Measurements from ENCODE around the gene RBM33. TPM values are rescaled to one million over a fixed set of nuclear protein-coding genes. Genes with fewer than 3 reads are reported as not detected.

RBM33 gene
- total RNA-seq, 1 experiment from 2014 or later: 80.5 TPM

DNA sequence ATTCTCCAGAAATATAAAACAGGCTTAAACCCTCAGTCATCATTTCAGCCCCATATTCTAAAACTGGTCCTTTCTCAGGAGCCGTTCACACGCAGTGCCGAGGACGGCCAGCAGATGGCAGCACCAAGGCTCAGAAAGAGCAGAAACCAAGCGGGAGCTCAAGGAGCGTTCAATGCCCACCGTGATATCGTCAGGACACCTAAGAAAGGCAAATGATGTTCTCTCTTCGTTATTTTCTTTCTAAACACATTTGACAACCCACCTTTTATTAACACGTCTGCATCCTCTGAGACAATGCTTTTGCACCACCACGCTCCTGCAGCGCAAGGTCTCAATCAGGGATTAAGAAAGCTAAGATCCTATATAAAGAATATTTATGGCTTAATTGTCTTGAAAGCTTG lies 45.7 kb upstream of the RBM33 start:
- no peaks in the 10 kb centered on the region for H3K9me3 Mint-ChIP-seq (ENCODE audit: unreplicated experiment)
- TF ChIP-seq, protein P1, sequence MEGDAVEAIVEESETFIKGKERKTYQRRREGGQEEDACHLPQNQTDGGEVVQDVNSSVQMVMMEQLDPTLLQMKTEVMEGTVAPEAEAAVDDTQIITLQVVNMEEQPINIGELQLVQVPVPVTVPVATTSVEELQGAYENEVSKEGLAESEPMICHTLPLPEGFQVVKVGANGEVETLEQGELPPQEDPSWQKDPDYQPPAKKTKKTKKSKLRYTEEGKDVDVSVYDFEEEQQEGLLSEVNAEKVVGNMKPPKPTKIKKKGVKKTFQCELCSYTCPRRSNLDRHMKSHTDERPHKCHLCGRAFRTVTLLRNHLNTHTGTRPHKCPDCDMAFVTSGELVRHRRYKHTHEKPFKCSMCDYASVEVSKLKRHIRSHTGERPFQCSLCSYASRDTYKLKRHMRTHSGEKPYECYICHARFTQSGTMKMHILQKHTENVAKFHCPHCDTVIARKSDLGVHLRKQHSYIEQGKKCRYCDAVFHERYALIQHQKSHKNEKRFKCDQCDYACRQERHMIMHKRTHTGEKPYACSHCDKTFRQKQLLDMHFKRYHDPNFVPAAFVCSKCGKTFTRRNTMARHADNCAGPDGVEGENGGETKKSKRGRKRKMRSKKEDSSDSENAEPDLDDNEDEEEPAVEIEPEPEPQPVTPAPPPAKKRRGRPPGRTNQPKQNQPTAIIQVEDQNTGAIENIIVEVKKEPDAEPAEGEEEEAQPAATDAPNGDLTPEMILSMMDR (IDR thresholded peaks at IDR 0.05; ENCODE audit: unreplicated experiment): peak; percentile 93
- no peak overlapping the region for H3K4me3 Mint-ChIP-seq (ENCODE audit: unreplicated experiment)
- no TSS peak for BruUV-seq (replicated peaks)
- peaks cover 19% of the 10 kb centered on the region for H3K4me1 Mint-ChIP-seq (ENCODE audit: insufficient read depth, unreplicated experiment)
- CTCF ChIA-PET: interaction anchor here (0.6 to 6.8 kb wide), 65 partner anchors 8 to 1567 kb away, joined by 3 to 74 read pairs (median 4); partner anchors contain the start of genes CNPY1 and RNF32
- DNase-seq (ENCODE audit: unreplicated experiment): peak; percentile 73
- intact Hi-C loops (cut with micrococcal nuclease): loop anchor here (1.0 to 10.0 kb wide), 5 partner anchors 48 to 672 kb away; no protein-coding TSS in a partner anchor
- POLR2A ChIA-PET: interaction anchor here (0.6 to 1.2 kb wide), 8 partner anchors 31 to 169 kb away, joined by 3 to 5 read pairs (median 3); partner anchors contain the start of gene RBM33
- H3K36me3 Mint-ChIP-seq (ENCODE audit: insufficient read depth, unreplicated experiment): no peaks in the 10 kb centered on the region
- H3K27ac Mint-ChIP-seq (ENCODE audit: low read depth, unreplicated experiment): no peak overlapping the region
- peaks cover 37% of the 10 kb centered on the region for H3K27me3 Mint-ChIP-seq (ENCODE audit: insufficient read depth, unreplicated experiment)

DNA sequence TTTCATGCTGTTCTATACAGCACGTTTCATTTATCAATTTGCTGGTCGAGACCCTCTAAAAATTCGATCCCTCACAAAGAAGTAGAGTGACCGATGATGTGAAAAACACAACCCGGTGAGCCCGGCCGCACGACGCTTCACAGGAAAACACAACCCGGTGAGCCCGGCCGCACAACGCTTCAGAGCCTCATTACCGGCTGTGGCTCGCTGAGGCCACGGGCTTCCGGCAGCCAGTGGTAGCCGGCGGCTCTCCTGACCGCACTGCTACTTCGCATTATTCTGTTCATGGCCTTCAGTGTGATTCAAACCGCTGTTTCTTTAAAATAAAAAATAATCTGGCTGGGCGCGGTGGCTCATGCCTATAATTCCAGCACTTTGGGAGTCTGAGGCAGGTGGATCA lies 42.3 kb upstream of the RBM33 start:
- H3K36me3 Mint-ChIP-seq (ENCODE audit: insufficient read depth, unreplicated experiment): no peaks in the 10 kb centered on the region
- H3K4me1 Mint-ChIP-seq (ENCODE audit: insufficient read depth, unreplicated experiment): peaks cover 9% of the 10 kb centered on the region
- DNase-seq (ENCODE audit: unreplicated experiment): no peak
- TF ChIP-seq, protein P1 (IDR thresholded peaks at IDR 0.05; ENCODE audit: unreplicated experiment): no peak
- no peak overlapping the region for H3K27ac Mint-ChIP-seq (ENCODE audit: low read depth, unreplicated experiment)
- intact Hi-C loops (cut with micrococcal nuclease): no loop called here
- H3K4me3 Mint-ChIP-seq (ENCODE audit: unreplicated experiment): no peak overlapping the region
- no TSS peak for BruUV-seq (replicated peaks)
- H3K27me3 Mint-ChIP-seq (ENCODE audit: insufficient read depth, unreplicated experiment): peaks cover 37% of the 10 kb centered on the region
- no peaks in the 10 kb centered on the region for H3K9me3 Mint-ChIP-seq (ENCODE audit: unreplicated experiment)
- ChIA-PET CTCF (interaction anchor here (0.7 kb wide), 1 partner anchor 42 kb away, joined by 3 read pairs; no protein-coding TSS in a partner anchor), POLR2A (no interaction called here)

DNA sequence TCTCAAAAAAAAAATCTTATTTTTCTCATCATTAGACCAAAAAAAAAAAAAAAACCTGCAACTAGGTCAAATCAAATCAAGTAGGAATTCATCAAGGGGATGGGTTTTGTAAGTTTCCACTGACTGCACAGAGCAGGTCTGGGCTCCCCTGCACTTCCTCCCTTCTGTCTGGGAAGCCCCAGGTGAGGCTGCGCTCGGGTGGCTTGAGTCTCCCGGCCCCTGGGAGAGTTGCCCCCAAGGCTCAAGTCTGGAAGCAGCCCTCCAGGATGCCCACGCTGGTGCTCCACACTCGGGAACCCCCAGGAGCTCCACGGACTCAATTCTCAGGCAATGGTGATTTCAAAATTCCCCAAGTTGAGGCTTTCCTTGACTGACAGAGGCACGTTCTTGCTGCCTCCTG lies 41.7 kb upstream of the RBM33 start:
- TF ChIP-seq, protein P1 (IDR thresholded peaks at IDR 0.05; ENCODE audit: unreplicated experiment): no peak
- intact Hi-C loops (cut with micrococcal nuclease): no loop called here
- Mint-ChIP-seq H3K27ac (ENCODE audit: low read depth, unreplicated experiment) (no peak overlapping the region), H3K9me3 (ENCODE audit: unreplicated experiment) (no peaks in the 10 kb centered on the region), H3K4me1 (ENCODE audit: insufficient read depth, unreplicated experiment) (peaks cover 9% of the 10 kb centered on the region), H3K36me3 (ENCODE audit: insufficient read depth, unreplicated experiment) (no peaks in the 10 kb centered on the region), H3K27me3 (ENCODE audit: insufficient read depth, unreplicated experiment) (peaks cover 37% of the 10 kb centered on the region), H3K4me3 (ENCODE audit: unreplicated experiment) (no peak overlapping the region)
- DNase-seq (ENCODE audit: unreplicated experiment): no peak
- CTCF ChIA-PET: interaction anchor here (0.6 to 1.9 kb wide), 4 partner anchors 10 to 195 kb away, joined by 3 to 6 read pairs (median 4); no protein-coding TSS in a partner anchor
- POLR2A ChIA-PET: interaction anchor here (1.1 kb wide), 1 partner anchor 41 kb away, joined by 3 read pairs; the partner anchor contains the start of gene RBM33
- no TSS peak for BruUV-seq (replicated peaks)

DNA sequence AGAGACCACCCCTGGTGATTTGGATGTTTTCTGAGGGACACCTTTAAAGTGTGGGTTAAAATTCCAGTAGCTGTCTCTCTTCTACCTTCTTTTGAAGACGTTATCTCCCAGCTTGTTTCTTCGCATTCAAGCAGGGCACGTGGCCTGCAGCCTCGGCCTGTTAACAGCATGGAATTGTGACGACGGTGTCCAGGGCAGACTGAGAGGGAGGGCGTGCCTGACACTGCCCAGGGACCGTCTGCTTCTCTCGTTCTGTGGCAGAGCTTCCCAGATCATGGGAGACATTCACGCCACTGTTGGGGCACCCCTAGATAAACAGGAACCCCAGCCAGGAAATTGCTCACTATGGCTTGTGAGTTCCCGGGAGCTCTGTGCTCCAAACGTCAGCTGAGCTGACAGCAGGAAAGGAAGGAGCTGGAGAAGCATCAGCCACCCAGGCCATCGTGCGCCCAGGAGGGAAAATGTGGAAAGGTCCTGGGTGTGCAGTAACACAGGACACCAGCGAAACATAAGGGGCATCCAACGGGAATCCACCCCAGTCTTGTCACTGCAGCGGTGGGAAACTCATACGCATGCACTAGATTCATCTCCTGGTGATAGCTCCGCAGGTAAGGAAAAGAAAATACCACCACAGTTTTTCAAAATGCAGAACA lies 41.1 kb upstream of the RBM33 start:
- no peak for DNase-seq (ENCODE audit: unreplicated experiment)
- no TSS peak for BruUV-seq (replicated peaks)
- no peaks in the 10 kb centered on the region for H3K36me3 Mint-ChIP-seq (ENCODE audit: insufficient read depth, unreplicated experiment)
- peaks cover 37% of the 10 kb centered on the region for H3K27me3 Mint-ChIP-seq (ENCODE audit: insufficient read depth, unreplicated experiment)
- no peaks in the 10 kb centered on the region for H3K9me3 Mint-ChIP-seq (ENCODE audit: unreplicated experiment)
- H3K4me1 Mint-ChIP-seq (ENCODE audit: insufficient read depth, unreplicated experiment): peaks cover 8% of the 10 kb centered on the region
- H3K27ac Mint-ChIP-seq (ENCODE audit: low read depth, unreplicated experiment): no peak overlapping the region
- H3K4me3 Mint-ChIP-seq (ENCODE audit: unreplicated experiment): no peak overlapping the region
- TF ChIP-seq, protein P1 (IDR thresholded peaks at IDR 0.05; ENCODE audit: unreplicated experiment): no peak
- POLR2A ChIA-PET: interaction anchor here (1.1 kb wide), 1 partner anchor 41 kb away, joined by 3 read pairs; the partner anchor contains the start of gene RBM33
- intact Hi-C loops (cut with micrococcal nuclease): no loop called here
- CTCF ChIA-PET: interaction anchor here (0.6 to 1.9 kb wide), 5 partner anchors 9 to 223 kb away, joined by 3 to 6 read pairs (median 3); no protein-coding TSS in a partner anchor

Measured in MCF 10A (cell line).